ENCODE measurements around the gene CELSR1. TPM values are rescaled to one million over a fixed set of nuclear protein-coding genes. Genes with fewer than 3 reads are reported as not detected.
A peak's percentile ranks its signal among the peaks of the same experiment; 100 is the strongest.

The CELSR1 gene
- total and polyA plus RNA-seq, 2 of the 13 experiments (the other 11 are each of a cell fraction or from before 2014, with no cell fraction given) = 0.78 to 1.8 TPM

DNA sequence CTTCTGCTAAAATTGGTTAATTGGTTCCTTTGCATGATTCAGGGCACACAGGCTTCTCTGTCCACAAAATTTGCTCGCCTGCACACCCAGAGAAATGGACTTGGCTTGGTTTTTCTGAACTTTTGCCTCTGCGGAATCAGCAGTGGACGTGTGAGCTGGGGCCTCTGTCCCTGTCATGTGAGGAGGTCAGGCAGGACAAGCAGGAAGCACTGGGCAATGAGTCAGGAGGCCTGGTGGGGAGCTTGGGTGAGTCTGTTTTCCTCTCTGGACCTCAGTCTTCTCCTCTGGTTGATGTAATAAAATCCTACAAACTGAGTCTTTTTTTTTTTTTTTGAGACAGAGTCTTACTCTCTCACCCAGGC lies 10.4 kb upstream of the CELSR1 start (continued):
- TF ChIP-seq ZUFSP (CRISPR knock-in tag; IDR thresholded peaks at IDR 0.05; ENCODE audit: borderline replicate concordance) = no peak
- no peak for TF ChIP-seq ZFP36L2 (CRISPR knock-in tag; IDR thresholded peaks at IDR 0.05)
- no peak for TF ChIP-seq GZF1 (CRISPR knock-in tag; IDR thresholded peaks at IDR 0.05)
- no peak for TF ChIP-seq MED8 (CRISPR knock-in tag; IDR thresholded peaks at IDR 0.05; ENCODE audit: insufficient replicate concordance)
- no peak for TF ChIP-seq ZNF883 (CRISPR knock-in tag; IDR thresholded peaks at IDR 0.05; ENCODE audit: not compliant biosample characterization)
- 0 out of 2 replicates have a peak, but pooled peaks have one; percentile 12 for TF ChIP-seq USF2 (IDR thresholded peaks at IDR 0.05; ENCODE audit: low read depth, low read length)
- peak; percentile 16; the same call in 1 of the 2 replicates for TF ChIP-seq USF2 (CRISPR knock-in tag; IDR thresholded peaks at IDR 0.05; ENCODE audit: borderline replicate concordance)
- TF ChIP-seq SPEN (CRISPR knock-in tag; IDR thresholded peaks at IDR 0.05; ENCODE audit: low read depth) = peak; percentile 46; the same call in 1 of the 2 replicates
- TF ChIP-seq FLYWCH1 (CRISPR knock-in tag; IDR thresholded peaks at IDR 0.05) = no peak
- TF ChIP-seq ZFP62 (CRISPR knock-in tag; IDR thresholded peaks at IDR 0.05) = no peak
- TF ChIP-seq NPAS2 (CRISPR knock-in tag; IDR thresholded peaks at IDR 0.05; ENCODE audit: borderline replicate concordance) = no peak
- TF ChIP-seq ZNF160 (CRISPR knock-in tag; IDR thresholded peaks at IDR 0.05) = no peak
- TF ChIP-seq, protein P1, sequence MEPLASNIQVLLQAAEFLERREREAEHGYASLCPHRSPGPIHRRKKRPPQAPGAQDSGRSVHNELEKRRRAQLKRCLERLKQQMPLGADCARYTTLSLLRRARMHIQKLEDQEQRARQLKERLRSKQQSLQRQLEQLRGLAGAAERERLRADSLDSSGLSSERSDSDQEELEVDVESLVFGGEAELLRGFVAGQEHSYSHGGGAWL (CRISPR knock-in tag; IDR thresholded peaks at IDR 0.05) = no peak
- 0 out of 2 replicates have a peak, but pooled peaks have one; percentile 24 for TF ChIP-seq RCOR2 (CRISPR knock-in tag; IDR thresholded peaks at IDR 0.05)
- TF ChIP-seq ZNF276 (CRISPR knock-in tag; IDR thresholded peaks at IDR 0.05; ENCODE audit: low read depth) = no peak
- TF ChIP-seq FOSL2 (CRISPR knock-in tag; IDR thresholded peaks at IDR 0.05) = peak; percentile 72
- 0 out of 2 replicates have a peak, but pooled peaks have one; percentile 27 for TF ChIP-seq ZNF292 (CRISPR knock-in tag; IDR thresholded peaks at IDR 0.05; ENCODE audit: borderline replicate concordance, low read depth)
- TF ChIP-seq, protein P2, sequence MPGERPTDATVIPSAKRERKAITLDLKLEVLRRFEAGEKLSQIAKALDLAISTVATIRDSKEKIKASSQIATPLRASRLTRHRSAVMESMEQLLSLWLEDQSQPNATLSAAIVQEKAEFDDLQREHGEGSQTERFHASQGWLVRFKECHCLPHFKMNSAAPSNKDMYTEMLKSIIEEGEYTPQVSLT (CRISPR knock-in tag; IDR thresholded peaks at IDR 0.05; ENCODE audit: borderline replicate concordance, low read depth) = no peak
- 0 out of 2 replicates have a peak, but pooled peaks have one; percentile 22 for TF ChIP-seq DRAP1 (CRISPR knock-in tag; IDR thresholded peaks at IDR 0.05)
- 0 out of 2 replicates have a peak, but pooled peaks have one; percentile 15 for TF ChIP-seq MIXL1 (CRISPR knock-in tag; IDR thresholded peaks at IDR 0.05)
- TF ChIP-seq, protein P3, sequence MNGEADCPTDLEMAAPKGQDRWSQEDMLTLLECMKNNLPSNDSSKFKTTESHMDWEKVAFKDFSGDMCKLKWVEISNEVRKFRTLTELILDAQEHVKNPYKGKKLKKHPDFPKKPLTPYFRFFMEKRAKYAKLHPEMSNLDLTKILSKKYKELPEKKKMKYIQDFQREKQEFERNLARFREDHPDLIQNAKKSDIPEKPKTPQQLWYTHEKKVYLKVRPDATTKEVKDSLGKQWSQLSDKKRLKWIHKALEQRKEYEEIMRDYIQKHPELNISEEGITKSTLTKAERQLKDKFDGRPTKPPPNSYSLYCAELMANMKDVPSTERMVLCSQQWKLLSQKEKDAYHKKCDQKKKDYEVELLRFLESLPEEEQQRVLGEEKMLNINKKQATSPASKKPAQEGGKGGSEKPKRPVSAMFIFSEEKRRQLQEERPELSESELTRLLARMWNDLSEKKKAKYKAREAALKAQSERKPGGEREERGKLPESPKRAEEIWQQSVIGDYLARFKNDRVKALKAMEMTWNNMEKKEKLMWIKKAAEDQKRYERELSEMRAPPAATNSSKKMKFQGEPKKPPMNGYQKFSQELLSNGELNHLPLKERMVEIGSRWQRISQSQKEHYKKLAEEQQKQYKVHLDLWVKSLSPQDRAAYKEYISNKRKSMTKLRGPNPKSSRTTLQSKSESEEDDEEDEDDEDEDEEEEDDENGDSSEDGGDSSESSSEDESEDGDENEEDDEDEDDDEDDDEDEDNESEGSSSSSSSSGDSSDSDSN (CRISPR knock-in tag; IDR thresholded peaks at IDR 0.05) = no peak
